Adipocyte (in vitro differentiated cells): ENCODE measurements around the gene CPEB4.

Experiments used
- DNase-seq: peaks from one replicate; pipeline ENCODE4 v3.0.0-alpha.2; 2015; ENCODE audit warnings: low read depth
- H3K27me3 ChIP-seq: replicated peaks from 2 replicates; pipeline ENCODE4 v1.7.0; 2013; ENCODE audit warnings: mild to moderate bottlenecking, low read length, moderate library complexity; ENCODE audit not compliant: control insufficient read depth, insufficient read depth
- H3K36me3 ChIP-seq: 2 replicates; pipeline ENCODE4 v1.7.0; 2013; ENCODE audit warnings: low read length, mild to moderate bottlenecking, moderate library complexity; ENCODE audit not compliant: control insufficient read depth, insufficient read depth, severe bottlenecking
- H3K4me1 ChIP-seq: 2 replicates; pipeline ENCODE4 v1.7.0; 2013; ENCODE audit warnings: mild to moderate bottlenecking, low read length, moderate library complexity; ENCODE audit not compliant: control insufficient read depth, insufficient read depth
- H3K4me3 ChIP-seq: 2 replicates; pipeline ENCODE4 v1.7.0; 2013; ENCODE audit warnings: mild to moderate bottlenecking, low read length, moderate library complexity
- H3K9ac ChIP-seq: 2 replicates; pipeline ENCODE4 v1.7.0; 2013; ENCODE audit warnings: mild to moderate bottlenecking, low read length, moderate library complexity
- H3K9me3 ChIP-seq: 2 replicates; pipeline ENCODE4 v1.7.0; 2013; ENCODE audit warnings: mild to moderate bottlenecking, low read length, moderate library complexity; ENCODE audit not compliant: control insufficient read depth

CPEB4 gene

DNA sequence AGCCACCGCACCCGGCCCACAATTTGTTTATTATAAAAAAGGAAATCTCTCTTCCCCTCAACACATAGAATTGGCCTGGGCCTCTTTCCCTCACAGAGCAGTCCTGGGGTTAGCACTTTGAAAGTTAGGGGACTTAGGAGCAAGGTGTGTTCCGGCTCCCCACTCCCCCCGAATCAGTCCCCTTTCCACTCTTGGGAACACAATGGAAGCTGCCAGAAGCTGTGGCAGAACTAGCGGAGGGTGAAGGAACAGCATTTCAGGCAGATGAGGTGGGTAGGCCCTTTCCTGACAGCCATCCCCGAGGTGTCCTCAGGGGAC, 84.4 kb downstream of the CPEB4 start:
- peak overlapping the region; percentile 84 for H3K4me3 ChIP-seq
- H3K9me3 ChIP-seq = no peaks in the 10 kb centered on the region
- H3K27me3 ChIP-seq = peaks cover 10% of the 10 kb centered on the region
- H3K9ac ChIP-seq = peak overlapping the region; percentile 68
- H3K36me3 ChIP-seq = no peaks in the 10 kb centered on the region
- no peak for DNase-seq
- H3K4me1 ChIP-seq = peaks cover 11% of the 10 kb centered on the region

DNA sequence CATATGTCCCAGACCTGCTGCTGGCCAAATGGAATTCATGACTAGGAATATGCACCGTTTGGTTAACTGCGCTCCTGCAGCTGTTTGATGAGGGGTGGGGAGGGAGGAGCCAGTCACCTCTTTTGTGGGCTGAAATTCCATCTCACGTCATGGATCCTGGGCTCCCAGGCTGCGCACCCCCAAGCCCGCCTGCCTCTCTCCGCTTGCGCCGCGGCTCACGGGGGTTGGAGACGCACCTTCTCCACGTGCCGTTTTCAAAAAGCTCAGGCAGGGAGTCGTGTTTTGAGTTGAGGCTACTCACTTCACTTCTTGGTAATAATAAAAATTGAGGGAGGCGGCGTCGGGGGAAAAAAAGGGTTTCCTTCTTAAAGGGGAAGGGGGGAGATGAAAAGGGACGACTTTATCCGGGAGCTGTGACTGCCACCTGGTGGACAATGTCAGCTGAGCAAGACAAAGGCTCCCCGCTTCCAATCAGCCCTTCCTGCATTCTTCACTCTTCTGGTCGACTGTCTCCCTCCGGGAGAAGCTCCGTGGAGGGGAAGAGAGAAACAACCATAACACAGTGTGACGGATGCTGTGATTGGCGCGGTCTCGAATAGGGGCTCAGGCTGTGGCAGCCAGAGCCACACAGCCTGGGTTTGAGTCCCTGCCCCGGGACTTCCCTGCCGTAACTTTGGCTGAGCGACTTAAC, 84.9 kb downstream of the CPEB4 start:
- Histone ChIP-seq H3K4me1 (peaks cover 11% of the 10 kb centered on the region), H3K36me3 (no peaks in the 10 kb centered on the region), H3K9me3 (no peaks in the 10 kb centered on the region), H3K9ac (peak overlapping the region; percentile 68), H3K4me3 (peak overlapping the region; percentile 84), H3K27me3 (peaks cover 10% of the 10 kb centered on the region)
- peak; percentile 94 for DNase-seq

DNA sequence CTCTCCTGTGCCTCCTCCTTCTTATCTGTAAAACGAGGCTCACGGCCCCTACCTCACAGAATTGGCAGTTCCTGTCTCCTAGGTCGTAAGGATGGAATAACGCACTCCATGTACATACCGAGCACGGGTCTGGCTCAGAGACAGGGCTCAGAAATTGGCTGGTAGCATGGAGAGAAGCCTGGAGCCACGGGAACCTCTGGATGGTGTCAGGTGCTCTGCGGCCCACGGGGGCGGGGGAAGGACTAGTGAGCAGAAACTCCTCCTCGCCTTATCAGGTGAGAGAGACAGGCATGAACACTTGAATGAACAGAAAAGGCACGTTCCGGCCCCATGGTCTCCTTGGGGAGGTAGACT, 85.4 kb downstream of the CPEB4 start:
- H3K36me3 ChIP-seq = no peaks in the 10 kb centered on the region
- peaks cover 10% of the 10 kb centered on the region for H3K27me3 ChIP-seq
- no peak for DNase-seq
- H3K4me1 ChIP-seq = peaks cover 11% of the 10 kb centered on the region
- H3K4me3 ChIP-seq = peak overlapping the region; percentile 84
- peak overlapping the region; percentile 68 for H3K9ac ChIP-seq
- no peaks in the 10 kb centered on the region for H3K9me3 ChIP-seq

DNA sequence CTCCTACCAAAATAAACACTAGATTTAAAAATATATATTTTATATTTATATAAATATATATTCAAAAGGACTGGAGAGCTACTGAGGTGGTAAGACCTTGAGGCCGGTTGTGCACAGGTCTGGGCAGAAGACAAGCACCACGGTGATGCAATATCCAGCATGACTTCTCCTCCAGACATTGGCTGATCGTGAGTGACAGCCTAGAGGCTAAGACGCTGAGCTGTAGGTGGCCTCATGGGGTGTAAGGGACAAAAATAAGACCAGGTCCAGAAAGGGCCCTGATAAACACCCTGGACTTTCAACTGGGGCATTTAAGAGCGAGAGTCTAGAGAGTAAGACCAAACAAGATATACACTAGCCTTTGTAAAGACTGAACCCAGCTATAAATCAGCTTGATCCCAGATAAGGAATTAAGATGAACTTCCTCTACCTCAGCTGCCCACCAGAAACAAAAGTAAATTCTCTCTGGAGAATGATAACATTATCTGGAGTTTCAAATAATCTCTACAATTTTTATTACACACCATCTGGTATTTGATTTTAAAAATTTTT, 86.6 kb downstream of the CPEB4 start:
- Histone ChIP-seq H3K36me3 (no peaks in the 10 kb centered on the region), H3K4me1 (peaks cover 11% of the 10 kb centered on the region), H3K27me3 (peaks cover 10% of the 10 kb centered on the region), H3K9me3 (no peaks in the 10 kb centered on the region), H3K9ac (no peak overlapping the region), H3K4me3 (no peak overlapping the region)
- no peak for DNase-seq

DNA sequence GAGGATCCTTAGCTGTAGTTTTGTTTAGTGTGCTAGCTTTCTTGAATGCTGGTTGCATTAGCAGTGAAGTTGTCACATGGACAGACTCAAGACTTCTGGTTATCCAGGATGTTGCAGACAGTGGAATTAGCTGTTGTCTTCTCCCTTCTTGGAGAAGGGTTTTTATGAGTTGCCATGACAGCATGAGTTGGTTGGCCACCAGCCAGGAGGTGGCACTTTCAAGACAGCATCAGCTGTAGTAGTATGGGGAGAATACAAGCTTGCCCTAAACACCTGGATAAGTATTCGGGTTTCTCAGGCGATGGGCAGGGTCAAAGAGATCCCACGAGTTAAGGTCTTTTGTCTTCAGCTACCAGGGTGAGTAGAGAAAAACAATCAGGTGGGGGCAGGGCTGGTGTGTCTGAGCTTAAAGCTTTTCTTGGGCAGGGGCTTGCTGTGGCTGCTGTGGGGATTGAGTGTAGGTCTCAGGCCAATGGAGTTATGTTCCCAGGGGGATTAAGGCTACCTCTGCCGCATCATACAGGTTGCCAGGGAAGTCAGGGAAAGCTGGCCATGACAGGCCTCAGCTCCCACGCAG, 93.1 kb downstream of the CPEB4 start:
- peaks cover 18% of the 10 kb centered on the region for H3K27me3 ChIP-seq
- H3K9me3 ChIP-seq = peaks cover 7% of the 10 kb centered on the region
- H3K36me3 ChIP-seq = no peaks in the 10 kb centered on the region
- DNase-seq = no peak
- H3K9ac ChIP-seq = no peak overlapping the region
- no peaks in the 10 kb centered on the region for H3K4me1 ChIP-seq
- no peak overlapping the region for H3K4me3 ChIP-seq

DNA sequence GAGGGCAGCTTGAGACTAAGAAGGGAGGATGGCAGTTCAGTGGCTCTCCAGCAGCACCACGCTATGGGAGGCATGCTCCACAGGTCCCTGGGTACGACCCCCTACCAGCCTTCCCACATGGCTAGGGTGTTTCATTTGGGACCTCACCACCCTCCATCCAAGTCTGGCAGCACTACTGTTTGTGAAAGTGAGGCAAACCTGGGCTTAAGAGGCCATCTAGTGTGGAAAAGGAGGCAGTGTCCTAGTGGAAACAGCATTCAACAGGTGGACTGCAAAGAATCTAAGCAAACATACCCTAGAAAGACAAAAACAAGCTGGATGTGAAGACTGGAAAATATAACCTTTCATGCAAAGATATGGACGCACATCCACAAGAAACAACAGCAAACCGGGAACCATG, 96.1 kb downstream of the CPEB4 start:
- Histone ChIP-seq H3K4me3 (no peak overlapping the region), H3K9ac (no peak overlapping the region), H3K9me3 (peaks cover 7% of the 10 kb centered on the region), H3K27me3 (peaks cover 18% of the 10 kb centered on the region), H3K36me3 (no peaks in the 10 kb centered on the region), H3K4me1 (no peaks in the 10 kb centered on the region)
- DNase-seq = peak; percentile 40

DNA sequence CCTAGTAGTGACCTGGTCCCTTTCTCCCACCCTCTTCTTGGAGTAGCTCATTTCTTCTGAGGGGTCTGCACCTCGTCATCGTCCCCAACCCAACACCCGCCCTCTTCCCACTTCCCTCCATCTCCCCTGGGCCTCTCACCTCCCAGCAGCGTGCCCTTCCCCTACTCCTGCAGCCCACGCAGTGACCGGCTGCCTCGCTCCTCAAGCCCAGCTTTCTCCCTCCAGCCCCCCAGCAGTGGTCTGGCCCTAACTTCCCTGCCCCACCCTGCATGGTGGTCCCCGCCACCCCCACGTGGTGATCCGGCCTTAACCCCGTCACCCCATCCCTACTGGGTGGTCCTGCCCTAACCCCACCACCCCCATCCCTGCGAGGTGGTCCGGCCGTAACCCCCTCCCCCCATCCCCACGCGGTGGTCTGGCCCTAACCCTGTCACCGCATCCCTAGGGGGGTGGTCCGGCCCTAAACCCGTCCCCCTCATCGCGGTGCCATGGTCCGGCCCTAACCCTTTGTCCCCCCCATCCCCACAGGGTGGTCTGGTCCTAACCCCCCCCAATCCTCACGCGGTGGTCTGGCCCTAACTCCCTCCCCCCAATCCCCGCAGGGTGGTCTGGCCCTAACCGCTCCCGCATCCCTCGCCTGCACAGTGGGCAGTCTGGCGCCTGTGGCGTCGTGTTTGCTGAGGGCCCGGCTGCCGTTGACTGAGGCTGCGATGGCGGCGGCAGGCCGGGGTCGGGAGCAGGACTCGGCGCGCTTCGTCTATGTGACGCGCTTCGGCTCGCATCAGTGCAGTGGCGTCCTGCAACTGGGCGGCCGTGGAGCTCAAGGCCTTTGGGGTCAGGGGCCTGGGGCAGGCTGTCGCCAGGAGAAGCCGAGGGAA, 100.6 kb downstream of the CPEB4 start, which contains the start of gene C5orf47:
Gene C5orf47, plus strand, starts transcription at position 617 of the 878 bp plus-strand sequence. Its CDS starts 94 bp downstream, at position 711.
- Histone ChIP-seq H3K4me3 (no peak within 1 kb of the TSS), H3K36me3 (no peaks in the 10 kb centered on the region), H3K4me1 (no peaks in the 10 kb centered on the region), H3K9ac (no peak within 1 kb of the TSS), H3K27me3 (peaks cover 5% of the 10 kb centered on the region), H3K9me3 (peaks cover 11% of the 10 kb centered on the region)
- no peak for DNase-seq

DNA sequence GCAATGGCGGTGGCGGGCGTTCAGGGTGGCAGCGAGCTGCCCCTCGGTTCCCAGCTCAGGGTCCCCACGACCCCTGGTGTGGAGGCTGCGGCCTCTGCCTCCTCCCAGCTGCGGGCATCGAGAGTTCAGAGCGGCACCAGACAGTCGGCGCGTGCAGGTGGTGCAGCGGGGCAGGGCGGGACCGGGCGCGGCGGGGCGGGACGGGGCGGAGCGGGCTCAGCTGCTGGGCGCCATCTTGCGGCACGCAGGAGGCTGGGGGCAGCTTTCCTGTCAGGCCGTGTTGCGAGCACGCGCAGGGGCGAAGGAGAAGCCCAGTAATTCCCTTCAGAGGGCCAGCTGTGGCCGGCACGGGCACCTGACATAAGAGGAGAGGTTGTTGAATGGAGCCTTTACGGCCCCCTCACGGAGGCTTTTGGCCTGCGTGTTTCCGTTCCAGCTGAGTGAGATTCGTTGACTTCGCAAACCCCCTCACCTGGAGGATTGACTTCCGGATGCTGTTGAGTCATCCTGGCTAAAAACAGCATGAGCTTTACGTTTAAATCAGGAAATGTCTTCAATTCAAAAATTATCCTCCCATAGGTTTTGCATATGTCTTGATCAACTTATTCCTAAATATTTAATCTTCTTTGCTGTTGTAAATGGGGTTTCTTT, 101.4 kb downstream of the CPEB4 start:
- no peak for DNase-seq
- Histone ChIP-seq H3K4me3 (no peak overlapping the region), H3K27me3 (peaks cover 5% of the 10 kb centered on the region), H3K9me3 (peaks cover 11% of the 10 kb centered on the region), H3K4me1 (no peaks in the 10 kb centered on the region), H3K36me3 (no peaks in the 10 kb centered on the region), H3K9ac (no peak overlapping the region)

DNA sequence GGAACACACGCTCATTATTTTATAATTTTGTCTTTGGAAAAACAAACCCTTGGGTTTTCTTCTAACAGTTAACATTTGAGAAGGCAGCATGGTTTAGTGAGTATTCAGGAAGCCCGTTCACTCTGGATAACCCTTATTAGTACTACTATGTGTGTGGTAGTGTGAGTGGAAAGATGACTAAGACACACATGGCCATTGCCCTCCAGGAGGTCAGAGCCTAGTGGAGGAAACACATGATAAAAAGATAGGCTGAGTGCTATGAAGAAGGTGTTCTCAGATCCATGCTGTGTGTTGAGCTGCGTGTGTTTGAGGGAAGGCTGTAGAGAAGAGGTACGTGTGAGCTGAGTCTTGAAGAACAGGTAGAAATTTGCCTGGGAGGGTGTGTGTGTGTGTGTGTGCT, 109.2 kb downstream of the CPEB4 start:
- no peak overlapping the region for H3K4me3 ChIP-seq
- H3K9ac ChIP-seq = no peak overlapping the region
- H3K27me3 ChIP-seq = peaks cover 17% of the 10 kb centered on the region
- DNase-seq = no peak
- no peaks in the 10 kb centered on the region for H3K9me3 ChIP-seq
- H3K4me1 ChIP-seq = no peaks in the 10 kb centered on the region
- H3K36me3 ChIP-seq = no peaks in the 10 kb centered on the region

DNA sequence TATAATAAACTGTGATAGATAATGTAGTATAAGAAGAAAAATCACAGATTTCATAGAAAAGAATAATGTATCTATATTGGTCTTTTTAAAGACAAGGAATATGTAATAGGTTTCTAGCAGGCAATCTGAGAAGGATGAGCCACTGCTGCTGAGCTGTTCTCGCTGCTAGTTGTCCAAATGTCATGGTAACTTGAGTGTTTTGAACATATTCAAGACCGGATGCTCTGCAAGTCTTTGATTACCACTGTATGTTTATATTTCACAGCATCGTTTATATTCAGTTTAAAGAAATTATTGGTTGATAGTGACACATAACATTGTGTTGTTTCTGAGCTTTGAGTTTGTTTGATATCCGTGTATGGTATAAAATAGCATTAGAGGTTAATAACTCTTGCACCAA, 110.4 kb downstream of the CPEB4 start:
- no peaks in the 10 kb centered on the region for H3K9me3 ChIP-seq
- DNase-seq = no peak

DNA sequence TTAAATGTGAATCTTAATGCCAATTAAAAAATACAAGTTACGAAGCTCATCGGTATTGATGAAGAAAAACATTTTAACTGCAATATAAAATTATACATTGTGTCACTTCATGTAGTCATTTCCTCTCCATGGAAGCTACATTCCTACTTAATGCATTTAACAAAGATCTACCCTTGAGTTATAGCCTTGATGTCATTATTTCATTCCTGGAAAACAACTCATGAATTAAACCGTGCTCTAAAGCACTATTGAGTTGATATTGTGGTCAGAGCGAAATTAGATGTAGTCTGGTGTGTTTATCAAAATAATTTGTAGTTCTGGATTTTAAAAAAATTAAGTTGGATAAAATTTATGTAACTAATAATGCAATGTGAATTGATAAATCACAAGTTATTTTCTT, 111.9 kb downstream of the CPEB4 start:
- no peaks in the 10 kb centered on the region for H3K9me3 ChIP-seq
- peaks cover 17% of the 10 kb centered on the region for H3K27me3 ChIP-seq
- no peak overlapping the region for H3K9ac ChIP-seq
- H3K36me3 ChIP-seq = no peaks in the 10 kb centered on the region
- H3K4me3 ChIP-seq = no peak overlapping the region
- no peaks in the 10 kb centered on the region for H3K4me1 ChIP-seq
- no peak for DNase-seq

More for the DNA sequence above, 110.4 kb downstream of the CPEB4 start:
- no peak overlapping the region for H3K9ac ChIP-seq
- no peaks in the 10 kb centered on the region for H3K4me1 ChIP-seq
- H3K36me3 ChIP-seq = no peaks in the 10 kb centered on the region
- H3K27me3 ChIP-seq = peaks cover 17% of the 10 kb centered on the region
- H3K4me3 ChIP-seq = no peak overlapping the region
